Neuronal stem cell (in vitro differentiated cells): ENCODE results near the gene PARG.
"Not testable (repeated sequence)": the region's sequence is repeated elsewhere in the genome, so short reads cannot be mapped to it uniquely, and the experiment has no call there.

Experiments
- DNase-seq: peaks from one replicate; pipeline ENCODE4 v3.0.0-alpha.2; 2013; ENCODE audit warnings: low spot score
- H2AFZ ChIP-seq: one replicate; pipeline ENCODE4 v1.6.1; 2013; ENCODE audit warnings: mild to moderate bottlenecking, low read length, inconsistent platforms
- H2AK5ac ChIP-seq: 2 replicates; pipeline ENCODE4 v1.6.1; 2013; ENCODE audit warnings: low read depth, mild to moderate bottlenecking, inconsistent platforms, low read length, moderate library complexity, mixed read lengths
- H2BK120ac ChIP-seq: 2 replicates; pipeline ENCODE4 v1.6.1; 2013; ENCODE audit warnings: low read depth, mild to moderate bottlenecking, inconsistent platforms, low read length, moderate library complexity, mixed read lengths
- H2BK12ac ChIP-seq: one replicate; pipeline ENCODE4 v1.6.1; 2013; ENCODE audit warnings: low read length, inconsistent platforms
- H2BK15ac ChIP-seq: 2 replicates; pipeline ENCODE4 v1.6.1; 2013; ENCODE audit warnings: mild to moderate bottlenecking, low read length, inconsistent platforms, mixed read lengths
- H2BK5ac ChIP-seq: one replicate; pipeline ENCODE4 v1.6.1; 2013; ENCODE audit warnings: inconsistent platforms, mild to moderate bottlenecking, low read length, moderate library complexity
- H3K14ac ChIP-seq: one replicate; pipeline ENCODE4 v1.6.1; 2013; ENCODE audit warnings: low read length, inconsistent platforms
- H3K18ac ChIP-seq: 2 replicates; pipeline ENCODE4 v1.6.1; 2013; ENCODE audit warnings: low read length, inconsistent platforms
- H3K23ac ChIP-seq: 2 replicates; pipeline ENCODE4 v1.6.1; 2013; ENCODE audit warnings: low read depth, mild to moderate bottlenecking, mixed read lengths, low read length, inconsistent platforms; ENCODE audit not compliant: poor library complexity
- H3K27ac ChIP-seq: replicated peaks from 3 replicates; pipeline ENCODE4 v1.5.1; 2013; ENCODE audit warnings: low read length, inconsistent platforms
- H3K27me3 ChIP-seq, 3 experiments: 2 replicates each; pipeline ENCODE4 v1.6.1; 2013; ENCODE audit warnings: low read length in 3 of 3, mild to moderate bottlenecking in 2 of 3, inconsistent platforms in 1 of 3, low read depth in 1 of 3, mixed read lengths in 1 of 3, moderate library complexity in 1 of 3; ENCODE audit not compliant: control insufficient read depth in 3 of 3, insufficient read depth in 3 of 3
- H3K36me3 ChIP-seq, 2 donors: replicated peaks in 1 of 2; 2 replicates each; pipeline ENCODE4 v1.6.1; 2013; ENCODE audit warnings: low read length in 2 of 2; ENCODE audit not compliant: control insufficient read depth in 2 of 2, insufficient read depth in 2 of 2
- H3K4ac ChIP-seq: 2 replicates; pipeline ENCODE4 v1.6.1; 2013; ENCODE audit warnings: inconsistent platforms, mild to moderate bottlenecking, low read length, moderate library complexity
- H3K4me1 ChIP-seq, 2 donors: 1 replicate in 1 of 2; 2 replicates in 1 of 2; pipeline ENCODE4 v1.6.1; 2013; ENCODE audit warnings: low read length in 2 of 2, low read depth in 1 of 2; ENCODE audit not compliant: control insufficient read depth in 2 of 2, insufficient read depth in 1 of 2
- H3K4me2 ChIP-seq: one replicate; pipeline ENCODE4 v1.6.1; 2013; ENCODE audit warnings: mild to moderate bottlenecking, low read length, inconsistent platforms; ENCODE audit not compliant: insufficient read depth, poor library complexity, severe bottlenecking
- H3K4me3 ChIP-seq, 2 donors: 2 replicates each; pipeline ENCODE4 v1.5.1; 2013; ENCODE audit warnings: low read length in 2 of 2, mild to moderate bottlenecking in 2 of 2, inconsistent platforms in 1 of 2, moderate library complexity in 1 of 2
- H3K79me1 ChIP-seq: one replicate; pipeline ENCODE4 v1.6.1; 2013; ENCODE audit warnings: low read depth, mild to moderate bottlenecking, inconsistent platforms, low read length, moderate library complexity
- H3K9ac ChIP-seq: one replicate; pipeline ENCODE4 v1.6.1; 2013; ENCODE audit warnings: mild to moderate bottlenecking, low read depth, low read length, inconsistent platforms; ENCODE audit not compliant: poor library complexity
- H3K9me3 ChIP-seq, 2 donors: replicated peaks in 1 of 2; 2 replicates each; pipeline versions ENCODE3 to v1.6.1; 2013; ENCODE audit warnings: low read length in 2 of 2, mild to moderate bottlenecking in 2 of 2, inconsistent platforms in 1 of 2, low read depth in 1 of 2, mixed read lengths in 1 of 2, moderate library complexity in 1 of 2; ENCODE audit not compliant: control insufficient read depth in 2 of 2, insufficient read depth in 1 of 2
- H4K8ac ChIP-seq: one replicate; pipeline ENCODE4 v1.6.1; 2013; ENCODE audit warnings: low read depth, mild to moderate bottlenecking, inconsistent platforms, low read length, moderate library complexity
- H4K91ac ChIP-seq: one replicate; pipeline ENCODE4 v1.6.1; 2013; ENCODE audit warnings: low read length, low read depth, mild to moderate bottlenecking, inconsistent platforms; ENCODE audit not compliant: poor library complexity
- WGBS, 2 donors: extraction: QIAGEN DNeasy Blood & Tissue Kit; methylation state at CpG; one replicate each; pipeline ENCODE4 v1.1.7; 2013; ENCODE audit warnings: missing lambda C conversion rate in 2 of 2, mixed read lengths in 1 of 2; ENCODE audit not compliant: insufficient read length in 2 of 2, insufficient replicate concordance in 1 of 2; ENCODE audit errors: extremely low coverage in 2 of 2; 5-methylcytosine and 5-hydroxymethylcytosine counted together

Gene PARG

GRCh38 chr10:49952006-49952405 is 10.2 kb upstream of the PARG start:
- H4K91ac ChIP-seq, H3K4me3 ChIP-seq, H3K4me2 ChIP-seq: not testable (repeated sequence)

GRCh38 chr10:49948737-49949136 is 6.9 kb upstream of the PARG start:
- H2BK120ac ChIP-seq, H3K4me2 ChIP-seq, H3K4me3 ChIP-seq, H2AK5ac ChIP-seq, H3K4me1 ChIP-seq, H3K4ac ChIP-seq, H3K27ac ChIP-seq, H2BK15ac ChIP-seq, H2BK5ac ChIP-seq, H2AFZ ChIP-seq, H3K27me3 ChIP-seq, H3K14ac ChIP-seq, H4K8ac ChIP-seq, H3K9me3 ChIP-seq, H2BK12ac ChIP-seq, H3K23ac ChIP-seq, H3K9ac ChIP-seq, H3K18ac ChIP-seq, DNase-seq, H4K91ac ChIP-seq, H3K79me1 ChIP-seq: not testable (repeated sequence)
- peaks cover 0 to 19% of the 10 kb centered on the region in 2 donors for H3K36me3 ChIP-seq
- no CpG with 5 or more reads among the region's 2 CpGs for WGBS, 2 donors

More at GRCh38 chr10:49952006-49952405, 10.2 kb upstream of the PARG start:
- DNase-seq, H2BK5ac ChIP-seq, H3K4ac ChIP-seq, H3K9ac ChIP-seq, H3K23ac ChIP-seq, H3K9me3 ChIP-seq, H3K27ac ChIP-seq, H3K14ac ChIP-seq, H2BK15ac ChIP-seq, H4K8ac ChIP-seq, H3K4me1 ChIP-seq, H3K18ac ChIP-seq, H3K27me3 ChIP-seq, H2AFZ ChIP-seq, H2AK5ac ChIP-seq, H2BK12ac ChIP-seq, H2BK120ac ChIP-seq, H3K79me1 ChIP-seq: not testable (repeated sequence)
- H3K36me3 ChIP-seq = peaks cover 0 to 29% of the 10 kb centered on the region in 2 donors
- WGBS, 2 donors = no CpG with 5 or more reads among the region's 3 CpGs

GRCh38 chr10:49948142-49948541 is 6.3 kb upstream of the PARG start:
- not testable (repeated sequence) for H2AFZ ChIP-seq, H3K9ac ChIP-seq, H3K27ac ChIP-seq, DNase-seq, H3K27me3 ChIP-seq, H3K9me3 ChIP-seq, H2AK5ac ChIP-seq, H4K8ac ChIP-seq, H4K91ac ChIP-seq, H2BK15ac ChIP-seq, H3K4me2 ChIP-seq, H2BK12ac ChIP-seq, H3K79me1 ChIP-seq, H3K4me3 ChIP-seq, H3K18ac ChIP-seq, H3K4ac ChIP-seq, H3K23ac ChIP-seq, H2BK120ac ChIP-seq, H3K14ac ChIP-seq, H2BK5ac ChIP-seq, H3K4me1 ChIP-seq
- no CpG with 5 or more reads among the region's 2 CpGs for WGBS, 2 donors
- peaks cover 0 to 21% of the 10 kb centered on the region in 2 donors for H3K36me3 ChIP-seq

GRCh38 chr10:49943607-49944006 is 1.8 kb upstream of the PARG start:
- not testable (repeated sequence) for H2AK5ac ChIP-seq, H3K14ac ChIP-seq, H4K91ac ChIP-seq, H3K9me3 ChIP-seq, H3K4me2 ChIP-seq, H2AFZ ChIP-seq, H3K4ac ChIP-seq, H2BK12ac ChIP-seq, H3K27me3 ChIP-seq, H3K9ac ChIP-seq, H3K79me1 ChIP-seq, DNase-seq, H3K4me3 ChIP-seq, H2BK15ac ChIP-seq, H3K18ac ChIP-seq, H3K23ac ChIP-seq, H3K27ac ChIP-seq, H2BK120ac ChIP-seq, H2BK5ac ChIP-seq, H4K8ac ChIP-seq, H3K4me1 ChIP-seq
- no CpG with 5 or more reads among the region's 2 CpGs for WGBS, 2 donors
- H3K36me3 ChIP-seq = peaks cover 0 to 15% of the 10 kb centered on the region in 2 donors
